Peyer's patch (tissue), 4 donors: Measurements from ENCODE around the gene CYP1B1. TPM values are rescaled to one million over a fixed set of nuclear protein-coding genes. Genes with fewer than 3 reads are reported as not detected.

Source experiments
- DNase-seq, 3 donors: peaks; one replicate each; pipeline ENCODE4 v3.0.0-alpha.2; 2017 to 2019
- H3K27ac ChIP-seq, 4 donors: fragments of 200-600 bp; sonication (generic); one replicate each; pipeline ENCODE4 v1.5.1; 2016 to 2019
- H3K27me3 ChIP-seq, 2 donors: fragments of 200-600 bp; sonication (generic); one replicate each; pipeline ENCODE4 v1.5.1; 2019
- H3K36me3 ChIP-seq, 3 donors: fragments of 200-600 bp; sonication (generic); one replicate each; pipeline ENCODE4 v1.5.1; 2016 to 2019
- H3K4me1 ChIP-seq, 4 donors: fragments of 200-600 bp; sonication (generic); one replicate each; pipeline ENCODE4 v1.5.1; 2016 to 2019
- H3K4me3 ChIP-seq, 4 donors: fragments of 200-600 bp; sonication (generic); 1 replicate in 3 of 4; 2 replicates in 1 of 4; pipeline ENCODE4 v1.5.1; 2016 to 2019; ENCODE audit warnings: mild to moderate bottlenecking in 1 of 4
- H3K9me3 ChIP-seq, 4 donors: fragments of 200-600 bp; sonication (generic); one replicate each; pipeline ENCODE4 v1.5.1; 2016 to 2019; ENCODE audit warnings: mild to moderate bottlenecking in 1 of 4
- CTCF ChIP-seq, 6 experiments: fragments of 450-650 bp in 4 of 6; fragments of 200-600 bp in 2 of 6; sonication (generic) in 1 of 6; IDR thresholded peaks; one replicate each; pipeline ENCODE4 v1.5.1; 2017 to 2019; ENCODE audit warnings: antibody characterized with exemption in 6 of 6, mild to moderate bottlenecking in 3 of 6, moderate library complexity in 1 of 6
- POLR2A ChIP-seq, 2 donors: fragments of 450-650 bp; IDR thresholded peaks; one replicate each; pipeline ENCODE4 v1.5.1; 2017; ENCODE audit warnings: antibody characterized with exemption in 2 of 2, mild to moderate bottlenecking in 2 of 2, moderate library complexity in 2 of 2
- total RNA-seq, 4 donors: library from RNA; depleted of rRNA; stranded (reverse); fragments of >200 nt; gene quantifications; one replicate each; pipeline ENCODE4 v1.1.0, GENCODE V29; 2016

Gene CYP1B1
- total RNA-seq, 4 donors from 2014 or later, result 4.9 to 16.5 (median 12.8) TPM

DNA sequence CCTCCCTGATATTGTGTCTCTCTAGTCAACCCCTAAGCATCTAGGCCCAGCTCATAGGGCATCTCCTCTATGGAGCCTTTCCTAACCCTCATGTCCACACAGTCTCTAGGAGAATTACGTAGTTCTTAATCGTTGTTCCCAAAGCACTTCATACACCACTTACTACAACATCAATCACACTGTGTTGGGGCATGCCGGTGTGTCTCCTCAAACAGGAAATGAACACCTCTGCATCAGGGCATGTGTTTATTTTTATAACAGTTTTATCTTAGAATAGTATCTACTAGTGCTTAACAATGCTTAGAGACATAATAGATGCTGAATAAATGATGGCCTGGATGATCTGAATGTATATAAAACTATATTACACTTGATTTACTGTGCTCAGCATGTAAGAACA is 19.7 kb downstream of the CYP1B1 start:
- Histone ChIP-seq H3K4me1 (no peaks in the 10 kb centered on the region), H3K9me3 (no peaks in the 10 kb centered on the region), H3K27me3 (no peaks in the 10 kb centered on the region), H3K27ac (no peak overlapping the region), H3K36me3 (no peaks in the 10 kb centered on the region), H3K4me3 (no peak overlapping the region)
- no peak for DNase-seq
- no peak for TF ChIP-seq CTCF (IDR thresholded peaks at IDR 0.05)
- no peak for TF ChIP-seq POLR2A (IDR thresholded peaks at IDR 0.05)

GRCh38 chr2:38045811-38046210 is 30.1 kb downstream of the CYP1B1 start:
- H3K4me3 ChIP-seq, result no peak overlapping the region
- no peaks in the 10 kb centered on the region for H3K9me3 ChIP-seq
- H3K27ac ChIP-seq, result no peak overlapping the region
- TF ChIP-seq CTCF (IDR thresholded peaks at IDR 0.05) (no peak), POLR2A (IDR thresholded peaks at IDR 0.05) (no peak)
- H3K27me3 ChIP-seq, result no peaks in the 10 kb centered on the region
- no peak for DNase-seq
- no peaks in the 10 kb centered on the region for H3K4me1 ChIP-seq
- no peaks in the 10 kb centered on the region for H3K36me3 ChIP-seq

- no peak for DNase-seq
- no peak for TF ChIP-seq POLR2A (IDR thresholded peaks at IDR 0.05)
- TF ChIP-seq CTCF (IDR thresholded peaks at IDR 0.05), result no peak
- Histone ChIP-seq H3K4me1 (peaks cover 0 to 5% (median 2%) of the 10 kb centered on the region in 4 donors), H3K27me3 (no peaks in the 10 kb centered on the region), H3K27ac (no peak overlapping the region), H3K9me3 (no peaks in the 10 kb centered on the region), H3K4me3 (no peak overlapping the region), H3K36me3 (no peaks in the 10 kb centered on the region)
These were observed 36.6 kb downstream of the CYP1B1 start for GRCh38 chr2:38039121-38039910.

DNA sequence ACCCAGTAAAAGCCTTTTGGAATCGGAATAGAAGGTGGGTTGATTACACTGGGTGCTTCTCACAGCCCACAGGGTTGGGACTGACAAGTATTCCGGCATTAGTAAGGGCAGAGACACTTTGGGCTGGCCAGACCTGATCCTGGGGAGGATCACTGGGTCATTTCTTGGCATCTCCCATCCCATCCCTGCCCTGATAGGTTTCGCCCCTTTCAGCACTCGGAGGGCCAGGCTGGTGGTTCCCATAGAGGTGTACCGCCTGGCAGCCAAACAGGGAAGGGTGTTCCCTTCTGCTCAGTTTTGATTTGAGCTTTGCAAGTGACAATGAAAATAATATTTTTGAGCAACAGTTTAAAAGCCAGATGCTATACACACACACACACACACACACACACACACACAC is 37.3 kb downstream of the CYP1B1 start:
- TF ChIP-seq CTCF (IDR thresholded peaks at IDR 0.05) (no peak), POLR2A (IDR thresholded peaks at IDR 0.05) (no peak)

GRCh38 chr2:38037757-38038621 is 38.0 kb downstream of the CYP1B1 start:
- peak overlapping the region in 3 of 4 donors; percentile 8 to 54 (median 16) for H3K27ac ChIP-seq
- H3K36me3 ChIP-seq, result no peaks in the 10 kb centered on the region
- peak overlapping the region in 3 of 4 donors; percentile 19 to 30 (median 23) for H3K4me3 ChIP-seq
- H3K27me3 ChIP-seq, result no peaks in the 10 kb centered on the region
- H3K9me3 ChIP-seq, result no peaks in the 10 kb centered on the region
- H3K4me1 ChIP-seq, result peaks cover 0 to 5% (median 2%) of the 10 kb centered on the region in 4 donors
- no peak for DNase-seq
- TF ChIP-seq CTCF (IDR thresholded peaks at IDR 0.05) (no peak), POLR2A (IDR thresholded peaks at IDR 0.05) (no peak)

More for the DNA sequence above, 37.3 kb downstream of the CYP1B1 start:
- Histone ChIP-seq H3K4me1 (peaks cover 0 to 5% (median 2%) of the 10 kb centered on the region in 4 donors), H3K4me3 (no peak overlapping the region), H3K27ac (peak overlapping the region in 1 of 4 donors; percentile 54), H3K27me3 (no peaks in the 10 kb centered on the region), H3K9me3 (no peaks in the 10 kb centered on the region), H3K36me3 (no peaks in the 10 kb centered on the region)
- no peak for DNase-seq
